HCT116 (cell line): Measurements from ENCODE around the gene CDKN2B-AS1. TPM values are rescaled to one million over a fixed set of nuclear protein-coding genes. Genes with fewer than 3 reads are reported as not detected.

Experiments used
- ATAC-seq: fragments of 200-7000 bp; cut with Tn5 transposase; 2 replicates; pipeline ENCODE4 v1.9.1; 2020; ENCODE audit warnings: mild to moderate bottlenecking, moderate library complexity
- BruUV-seq: library from RNA; stranded (reverse); fragments of 400-500 nt; replicated peaks from 2 replicates; lab custom pipeline; 2021; lab: Mats Ljungman, UMichigan
- CTCF ChIA-PET: fragments of 300-600 bp; sonication (Branson Sonifier 250); formaldehyde crosslinking; loops from one replicate; lab custom pipeline; 2021; ENCODE audit warnings: antibody characterized with exemption; lab: Charles Lee
- POLR2A ChIA-PET: fragments of 300-600, 350-600 bp; sonication (Branson Sonifier 250); formaldehyde crosslinking; loops from one replicate; lab custom pipeline; 2021; ENCODE audit warnings: antibody characterized with exemption; lab: Charles Lee
- RAD21 ChIA-PET, 2 experiments: fragments of 300-600 bp; sonication (Branson Sonifier 250); formaldehyde crosslinking; loops; one replicate each; lab custom pipeline; 2023; ENCODE audit warnings: low total read pairs in 2 of 2; ENCODE audit not compliant: uncharacterized antibody in 2 of 2, unreplicated experiment in 2 of 2, low non-redundant PET in 1 of 2; lab: Charles Lee
- DNase-seq: peaks from one replicate; pipeline ENCODE4 v3.0.0-alpha.2; 2010; ENCODE audit warnings: low read depth, low spot score
- H2AFZ ChIP-seq: fragments of 200-600 bp; shearing (Covaris generic), sonication (generic); 2 replicates; pipeline ENCODE4 v1.6.1; 2017; ENCODE audit warnings: low read depth, mixed run types, mixed read lengths, antibody characterized with exemption, low read length; ENCODE audit not compliant: poor library complexity, severe bottlenecking
- H3K27ac ChIP-seq: 2 replicates; pipeline ENCODE4 v1.5.1; 2012; ENCODE audit warnings: low read depth, low read length
- H3K27me3 ChIP-seq: fragments of 200-600 bp; sonication (generic); 2 replicates; pipeline ENCODE4 v1.6.1; 2016; ENCODE audit warnings: mixed run types, low read length, mixed read lengths; ENCODE audit not compliant: insufficient read depth
- H3K36me3 ChIP-seq, 2 experiments: fragments of 200-500 bp in 1 of 2; fragments of 200-600 bp in 1 of 2; sonication (Bioruptor generic) in 1 of 2; sonication (generic) in 1 of 2; 2 replicates each; pipeline versions ENCODE4 v1.5.1 to v1.6.1; 2014 to 2016; ENCODE audit warnings: low read length in 2 of 2, inconsistent platforms in 1 of 2, mixed read lengths in 1 of 2, mixed run types in 1 of 2; ENCODE audit not compliant: insufficient read depth in 2 of 2, control insufficient read depth in 1 of 2
- H3K4me1 ChIP-seq, 2 experiments: fragments of 200-600 bp in 1 of 2; sonication (generic) in 1 of 2; 2 replicates each; pipeline versions ENCODE4 v1.5.1 to v1.6.1; 2012 to 2017; ENCODE audit warnings: low read length in 2 of 2, inconsistent platforms in 1 of 2, mild to moderate bottlenecking in 1 of 2, mixed read lengths in 1 of 2, mixed run types in 1 of 2, moderate library complexity in 1 of 2; ENCODE audit not compliant: insufficient read depth in 2 of 2, control insufficient read depth in 1 of 2
- H3K4me2 ChIP-seq: fragments of 200-600 bp; sonication (generic); 2 replicates; pipeline ENCODE4 v1.6.1; 2017; ENCODE audit warnings: mixed run types, low read length, mixed read lengths
- H3K4me3 ChIP-seq, 2 experiments: fragments of 200-600 bp in 1 of 2; sonication (generic) in 1 of 2; replicated peaks in 1 of 2; 2 replicates each; pipeline ENCODE4 v1.5.1; 2011 to 2016; ENCODE audit warnings: low read length in 2 of 2, control low read depth in 1 of 2, low read depth in 1 of 2, mild to moderate bottlenecking in 1 of 2, mixed read lengths in 1 of 2, mixed run types in 1 of 2
- H3K79me2 ChIP-seq: fragments of 200-600 bp; sonication (generic); 2 replicates; pipeline ENCODE4 v1.6.1; 2017; ENCODE audit warnings: mild to moderate bottlenecking, mixed run types, low read length, moderate library complexity, mixed read lengths; ENCODE audit not compliant: insufficient read depth
- H3K9ac ChIP-seq: fragments of 200-600 bp; sonication (generic); 2 replicates; pipeline ENCODE4 v1.6.1; 2016; ENCODE audit warnings: low read length, mixed read lengths
- H3K9me2 ChIP-seq: fragments of 200-600 bp; sonication (generic), shearing (Covaris generic); 2 replicates; pipeline ENCODE4 v1.6.1; 2017; ENCODE audit warnings: mixed run types, mild to moderate bottlenecking, moderate library complexity; ENCODE audit not compliant: insufficient read depth
- H3K9me3 ChIP-seq, 2 experiments: fragments of 200-500 bp in 1 of 2; fragments of 200-600 bp in 1 of 2; sonication (Bioruptor generic) in 1 of 2; sonication (generic) in 1 of 2; 2 replicates each; pipeline ENCODE4 v1.6.1; 2014 to 2017; ENCODE audit warnings: low read length in 2 of 2, mixed read lengths in 2 of 2, inconsistent platforms in 1 of 2, low read depth in 1 of 2, mild to moderate bottlenecking in 1 of 2, mixed run types in 1 of 2, moderate library complexity in 1 of 2; ENCODE audit not compliant: control insufficient read depth in 1 of 2, insufficient read depth in 1 of 2
- H4K20me1 ChIP-seq: fragments of 200-600 bp; sonication (generic), shearing (Covaris generic); 2 replicates; pipeline ENCODE4 v1.6.1; 2017; ENCODE audit warnings: mixed run types, mild to moderate bottlenecking, moderate library complexity; ENCODE audit not compliant: insufficient read depth
- CBX3 ChIP-seq: IDR thresholded peaks from 2 replicates; pipeline ENCODE4 v1.6.1; 2012; ENCODE audit warnings: low read depth
- CEBPB ChIP-seq: IDR thresholded peaks from 2 replicates; pipeline ENCODE4 v1.6.1; 2012; ENCODE audit warnings: low read depth
- CTCF ChIP-seq, 3 experiments: fragments of 200-600 bp in 1 of 3; sonication (generic) in 1 of 3; IDR thresholded peaks in 2 of 3; conservative IDR thresholded peaks in 1 of 3; 2 replicates each; pipeline ENCODE4 v1.5.1; 2012 to 2017; ENCODE audit warnings: low read depth in 2 of 3, low read length in 2 of 3, antibody characterized with exemption in 1 of 3, borderline replicate concordance in 1 of 3, control low read depth in 1 of 3, mild to moderate bottlenecking in 1 of 3, mixed read lengths in 1 of 3, mixed run types in 1 of 3, moderate library complexity in 1 of 3; ENCODE audit not compliant: insufficient read depth in 1 of 3
- EGR1 ChIP-seq: IDR thresholded peaks from 2 replicates; pipeline ENCODE4 v1.6.1; 2012; ENCODE audit warnings: low read depth
- EZH2 ChIP-seq: fragments of 200-600 bp; sonication (generic); IDR thresholded peaks from 2 replicates; pipeline ENCODE4 v1.6.1; 2017; ENCODE audit warnings: antibody characterized with exemption, mixed run types
- EZH2phosphoT487 ChIP-seq: fragments of 200-600 bp; IDR thresholded peaks from 2 replicates; pipeline ENCODE4 v1.6.1; 2018; ENCODE audit warnings: antibody characterized with exemption, borderline replicate concordance
- FOSL1 ChIP-seq: IDR thresholded peaks from 2 replicates; pipeline ENCODE4 v1.6.1; 2012; ENCODE audit warnings: low read depth
- JUND ChIP-seq: IDR thresholded peaks from 2 replicates; pipeline ENCODE4 v1.6.1; 2012
- POLR2AphosphoS5 ChIP-seq: IDR thresholded peaks from 2 replicates; pipeline ENCODE4 v1.6.1; 2011; ENCODE audit warnings: mild to moderate bottlenecking, low read depth, low read length, moderate library complexity
- RAD21 ChIP-seq: IDR thresholded peaks from 2 replicates; pipeline ENCODE4 v1.6.1; 2012; ENCODE audit warnings: low read depth, mild to moderate bottlenecking
- SIN3A ChIP-seq: IDR thresholded peaks from 2 replicates; pipeline ENCODE4 v1.6.1; 2012; ENCODE audit warnings: low read depth
- SP1 ChIP-seq: IDR thresholded peaks from 2 replicates; pipeline ENCODE4 v1.6.1; 2012; ENCODE audit warnings: low read depth
- SRF ChIP-seq: IDR thresholded peaks from 2 replicates; pipeline ENCODE4 v1.6.1; 2012; ENCODE audit warnings: low read depth
- TCF7L2 ChIP-seq: IDR thresholded peaks from 2 replicates; pipeline ENCODE4 v1.7.0; 2011; ENCODE audit warnings: borderline replicate concordance, inconsistent platforms; ENCODE audit not compliant: insufficient read depth, insufficient read length; ENCODE audit errors: extremely low read depth
- YY1 ChIP-seq: IDR thresholded peaks from 2 replicates; pipeline ENCODE4 v1.6.1; 2011; ENCODE audit warnings: low read length, low read depth, moderate library complexity, mild to moderate bottlenecking; ENCODE audit not compliant: insufficient replicate concordance; ENCODE audit errors: extremely low read depth
- ZBTB33 ChIP-seq: IDR thresholded peaks from 2 replicates; pipeline ENCODE4 v1.6.1; 2011; ENCODE audit warnings: mild to moderate bottlenecking, low read length, moderate library complexity; ENCODE audit not compliant: insufficient replicate concordance; ENCODE audit errors: extremely low read depth
- ZFX ChIP-seq: fragments of 450-650 bp; IDR thresholded peaks from 2 replicates; pipeline ENCODE4 v1.6.1; 2017
- intact Hi-C: fragments of 100-400 bp; cut with micrococcal nuclease; formaldehyde crosslinking; loops from 2 replicates; pipeline ENCODE4 v1.10.0; 2022
- total RNA-seq: library from RNA; stranded (reverse); gene quantifications from one replicate; pipeline ENCODE4 v1.2.1, GENCODE V29; 2021; ENCODE audit not compliant: unreplicated experiment
- TF ChIP-seq, protein P1 (sequence below): IDR thresholded peaks from 2 replicates; pipeline ENCODE4 v1.6.1; 2012; ENCODE audit warnings: low read depth
- TF ChIP-seq, protein P2 (sequence below): IDR thresholded peaks from 2 replicates; pipeline ENCODE4 v1.6.1; 2012
- TF ChIP-seq, protein P3 (sequence below): IDR thresholded peaks from 2 replicates; pipeline ENCODE4 v1.6.1; 2012

CDKN2B-AS1 gene
- total RNA-seq, 1 experiment from 2014 or later = 1.7 TPM

GRCh38 chr9:22056402-22056801 is 61.8 kb downstream of the CDKN2B-AS1 start:
- H3K9me2 ChIP-seq = no peaks in the 10 kb centered on the region
- RAD21 ChIA-PET = no interaction called here
- no peaks in the 10 kb centered on the region for H3K27me3 ChIP-seq
- intact Hi-C loops = no loop called here
- DNase-seq (no peak), ATAC-seq (no peak)
- no peak for TF ChIP-seq FOSL1
- no peak for TF ChIP-seq EGR1
- TF ChIP-seq RAD21 = no peak
- no peak for TF ChIP-seq CEBPB
- TF ChIP-seq CBX3 = no peak
- TF ChIP-seq SRF = no peak
- TF ChIP-seq, protein P1, sequence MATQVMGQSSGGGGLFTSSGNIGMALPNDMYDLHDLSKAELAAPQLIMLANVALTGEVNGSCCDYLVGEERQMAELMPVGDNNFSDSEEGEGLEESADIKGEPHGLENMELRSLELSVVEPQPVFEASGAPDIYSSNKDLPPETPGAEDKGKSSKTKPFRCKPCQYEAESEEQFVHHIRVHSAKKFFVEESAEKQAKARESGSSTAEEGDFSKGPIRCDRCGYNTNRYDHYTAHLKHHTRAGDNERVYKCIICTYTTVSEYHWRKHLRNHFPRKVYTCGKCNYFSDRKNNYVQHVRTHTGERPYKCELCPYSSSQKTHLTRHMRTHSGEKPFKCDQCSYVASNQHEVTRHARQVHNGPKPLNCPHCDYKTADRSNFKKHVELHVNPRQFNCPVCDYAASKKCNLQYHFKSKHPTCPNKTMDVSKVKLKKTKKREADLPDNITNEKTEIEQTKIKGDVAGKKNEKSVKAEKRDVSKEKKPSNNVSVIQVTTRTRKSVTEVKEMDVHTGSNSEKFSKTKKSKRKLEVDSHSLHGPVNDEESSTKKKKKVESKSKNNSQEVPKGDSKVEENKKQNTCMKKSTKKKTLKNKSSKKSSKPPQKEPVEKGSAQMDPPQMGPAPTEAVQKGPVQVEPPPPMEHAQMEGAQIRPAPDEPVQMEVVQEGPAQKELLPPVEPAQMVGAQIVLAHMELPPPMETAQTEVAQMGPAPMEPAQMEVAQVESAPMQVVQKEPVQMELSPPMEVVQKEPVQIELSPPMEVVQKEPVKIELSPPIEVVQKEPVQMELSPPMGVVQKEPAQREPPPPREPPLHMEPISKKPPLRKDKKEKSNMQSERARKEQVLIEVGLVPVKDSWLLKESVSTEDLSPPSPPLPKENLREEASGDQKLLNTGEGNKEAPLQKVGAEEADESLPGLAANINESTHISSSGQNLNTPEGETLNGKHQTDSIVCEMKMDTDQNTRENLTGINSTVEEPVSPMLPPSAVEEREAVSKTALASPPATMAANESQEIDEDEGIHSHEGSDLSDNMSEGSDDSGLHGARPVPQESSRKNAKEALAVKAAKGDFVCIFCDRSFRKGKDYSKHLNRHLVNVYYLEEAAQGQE = no peak
- TF ChIP-seq EZH2 = no peak
- TF ChIP-seq, protein P2, sequence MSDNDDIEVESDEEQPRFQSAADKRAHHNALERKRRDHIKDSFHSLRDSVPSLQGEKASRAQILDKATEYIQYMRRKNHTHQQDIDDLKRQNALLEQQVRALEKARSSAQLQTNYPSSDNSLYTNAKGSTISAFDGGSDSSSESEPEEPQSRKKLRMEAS = no peak
- no peak for TF ChIP-seq ZFX
- TF ChIP-seq CTCF (IDR thresholded peaks at IDR 0.05 in 2 of 3, conservative IDR thresholded peaks at IDR 0.05 in 1 of 3; ENCODE audit: borderline replicate concordance in 1 of 3, insufficient read depth in 1 of 3, low read depth in 2 of 3, low read length in 2 of 3) = no peak
- TF ChIP-seq SIN3A = no peak
- no peak for TF ChIP-seq SP1
- TF ChIP-seq POLR2AphosphoS5 = no peak
- TF ChIP-seq ZBTB33 = no peak
- TF ChIP-seq JUND = no peak
- no peak for TF ChIP-seq EZH2phosphoT487
- no peak for TF ChIP-seq TCF7L2
- TF ChIP-seq, protein P3, sequence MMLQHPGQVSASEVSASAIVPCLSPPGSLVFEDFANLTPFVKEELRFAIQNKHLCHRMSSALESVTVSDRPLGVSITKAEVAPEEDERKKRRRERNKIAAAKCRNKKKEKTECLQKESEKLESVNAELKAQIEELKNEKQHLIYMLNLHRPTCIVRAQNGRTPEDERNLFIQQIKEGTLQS = no peak
- no peak for TF ChIP-seq YY1
- H2AFZ ChIP-seq = no peak overlapping the region
- H3K9ac ChIP-seq = no peak overlapping the region
- H3K4me1 ChIP-seq = peaks cover 12 to 13% of the 10 kb centered on the region in 2 experiments
- POLR2A ChIA-PET = no interaction called here
- BruUV-seq = no TSS peak
- H3K27ac ChIP-seq = no peak overlapping the region
- H3K79me2 ChIP-seq = no peaks in the 10 kb centered on the region
- CTCF ChIA-PET = no interaction called here
- no peak overlapping the region for H3K4me2 ChIP-seq
- no peaks in the 10 kb centered on the region for H3K36me3 ChIP-seq
- no peaks in the 10 kb centered on the region for H4K20me1 ChIP-seq
- no peak overlapping the region for H3K4me3 ChIP-seq
- no peaks in the 10 kb centered on the region for H3K9me3 ChIP-seq
